HL-60 (cell line): ENCODE data around the gene CEP112.

Experiments
- DNase-seq, 2 experiments: peaks; one replicate each; pipeline ENCODE4 v3.0.0-alpha.2; 2010 to 2020; ENCODE audit warnings: low read depth in 1 of 2, low spot score in 1 of 2
- H3K27ac ChIP-seq: fragments of 250-450 bp; sonication (Bioruptor Pico); replicated peaks from 2 replicates; pipeline ENCODE4 v1.5.1; 2020; ENCODE audit warnings: mild to moderate bottlenecking, moderate library complexity
- H3K27me3 ChIP-seq: fragments of 250-450 bp; sonication (Bioruptor Pico); 2 replicates; pipeline ENCODE4 v1.5.1; 2021; ENCODE audit warnings: mild to moderate bottlenecking, moderate library complexity; ENCODE audit not compliant: insufficient read depth, poor library complexity, severe bottlenecking
- H3K4me3 ChIP-seq: replicated peaks from 2 replicates; pipeline ENCODE4 v1.5.1; 2011; ENCODE audit warnings: mild to moderate bottlenecking, control low read depth, low read length; ENCODE audit not compliant: insufficient read depth
- CTCF ChIP-seq: IDR thresholded peaks from one replicate; pipeline ENCODE4 v1.5.1; 2011; ENCODE audit warnings: low read length, control low read depth, inconsistent platforms; ENCODE audit not compliant: insufficient read depth
- GABPA ChIP-seq: IDR thresholded peaks from 2 replicates; pipeline ENCODE4 v1.6.1; 2012; ENCODE audit warnings: low read depth
- POLR2AphosphoS5 ChIP-seq: IDR thresholded peaks from 2 replicates; pipeline ENCODE4 v1.6.1; 2012; ENCODE audit warnings: low read depth
- REST ChIP-seq: IDR thresholded peaks from 2 replicates; pipeline ENCODE4 v1.6.1; 2012; ENCODE audit warnings: low read depth; ENCODE audit not compliant: insufficient replicate concordance
- SPI1 ChIP-seq: IDR thresholded peaks from 2 replicates; pipeline ENCODE4 v1.6.1; 2012; ENCODE audit warnings: low read depth, mild to moderate bottlenecking, borderline replicate concordance

CEP112 gene

GRCh38 chr17:66198242-66198641 is 6.3 kb upstream of the CEP112 start:
- H3K4me3 ChIP-seq: no peak overlapping the region
- DNase-seq: no peak
- no peaks in the 10 kb centered on the region for H3K27me3 ChIP-seq
- no peak overlapping the region for H3K27ac ChIP-seq
- TF ChIP-seq CTCF: no peak
- TF ChIP-seq GABPA: no peak
- TF ChIP-seq REST: no peak
- TF ChIP-seq SPI1: no peak
- TF ChIP-seq POLR2AphosphoS5: no peak

- no peaks in the 10 kb centered on the region for H3K27me3 ChIP-seq
- TF ChIP-seq POLR2AphosphoS5 (no peak), CTCF (no peak), REST (no peak), SPI1 (no peak), GABPA (no peak)
- peak overlapping the region; percentile 59 for H3K4me3 ChIP-seq
- no peak for DNase-seq
- H3K27ac ChIP-seq: no peak overlapping the region
Observed at GRCh38 chr17:66192378-66192687, 400 bp upstream of the CEP112 start.

- TF ChIP-seq POLR2AphosphoS5: no peak
- TF ChIP-seq SPI1: no peak
- no peak for TF ChIP-seq GABPA
- DNase-seq: no peak
- no peak overlapping the region for H3K27ac ChIP-seq
- peak overlapping the region; percentile 59 for H3K4me3 ChIP-seq
- H3K27me3 ChIP-seq: no peaks in the 10 kb centered on the region
Observed at GRCh38 chr17:66190738-66191592, 968 bp downstream of the CEP112 start.

GRCh38 chr17:66187718-66188117 is 4.2 kb downstream of the CEP112 start:
- TF ChIP-seq SPI1 (no peak), GABPA (no peak)
- Histone ChIP-seq H3K27ac (no peak overlapping the region), H3K4me3 (no peak overlapping the region), H3K27me3 (peaks cover 2% of the 10 kb centered on the region)
- DNase-seq: no peak
